Measurements from ENCODE around the gene WNT11. TPM values are rescaled to one million over a fixed set of nuclear protein-coding genes. Genes with fewer than 3 reads are reported as not detected.

WNT11 gene
- total RNA-seq, 1 experiment from 2014 or later = not detected

GRCh38 chr11:76163289-76163880 is 42.9 kb downstream of the WNT11 start:
- WGBS (ENCODE audit: extremely low coverage, insufficient read length, low lambda C conversion rate) = no CpG with 5 or more reads among the region's 11 CpGs
- H3K23me2 ChIP-seq (ENCODE audit: insufficient read length, low read depth, low read length, poor library complexity, severe bottlenecking) = no peaks in the 10 kb centered on the region
- no peak overlapping the region for H3K4me3 Mint-ChIP-seq
- 0 out of 2 replicates have a peak, but pooled peaks cover 2% of the 10 kb centered on the region for H3K4me1 ChIP-seq (ENCODE audit: insufficient read depth, low read length)
- H3K79me2 ChIP-seq (ENCODE audit: insufficient read depth, low read length) = no peaks in the 10 kb centered on the region
- no peak overlapping the region for H2BK5ac ChIP-seq (ENCODE audit: insufficient read length, low read length)
- H3K4ac ChIP-seq (ENCODE audit: low read depth, low read length) = no peak overlapping the region
- H3K18ac ChIP-seq (ENCODE audit: insufficient read length, low read depth, low read length) = no peak overlapping the region
- H3T11ph ChIP-seq (ENCODE audit: low read length) = no peak overlapping the region
- H3K36me3 Mint-ChIP-seq (ENCODE audit: insufficient read depth in 1 of 3, low read depth in 3 of 3) = no peaks in the 10 kb centered on the region
- peaks cover 62% of the 10 kb centered on the region for H3K27me3 Mint-ChIP-seq (ENCODE audit: low read depth)
- H4K20me1 ChIP-seq (ENCODE audit: control insufficient read depth, insufficient read depth, insufficient read length) = no peaks in the 10 kb centered on the region
- no peaks in the 10 kb centered on the region for H3K9me3 ChIP-seq (ENCODE audit: control insufficient read depth, low read depth, low read length)
- H3K27ac ChIP-seq (ENCODE audit: insufficient read length, low read depth, low read length) = no peak overlapping the region
- H3K27ac Mint-ChIP-seq = no peak overlapping the region
- no peak overlapping the region for H3K9ac ChIP-seq (ENCODE audit: extremely low read depth, insufficient read length, low read length)
- no peak overlapping the region for H3K4me2 ChIP-seq (ENCODE audit: insufficient read depth, insufficient read length, low read length)
- no peak overlapping the region for H2AFZ ChIP-seq (ENCODE audit: low read length)
- H4K91ac ChIP-seq (ENCODE audit: insufficient read length, low read depth, low read length) = no peak overlapping the region
- TF ChIP-seq CTCF (conservative IDR thresholded peaks at IDR 0.05) = no peak
- no peak overlapping the region; the same call in 1 of the 2 replicates for H3K14ac ChIP-seq (ENCODE audit: insufficient read depth, low read length)
- H2AK5ac ChIP-seq (ENCODE audit: insufficient read length, low read length) = no peak overlapping the region
- no peak overlapping the region for H4K8ac ChIP-seq (replicated peaks; ENCODE audit: insufficient read length, low read depth, low read length)
- H2BK15ac ChIP-seq (ENCODE audit: low read depth, low read length) = no peak overlapping the region
- H3K4me1 Mint-ChIP-seq = 0 out of 4 replicates have a peak, but pooled peaks cover 0 to 3% of the 10 kb centered on the region in 2 experiments
- no peak overlapping the region for H2BK20ac ChIP-seq (ENCODE audit: low read depth, low read length, poor library complexity, severe bottlenecking)
- H3K23ac ChIP-seq (ENCODE audit: insufficient read length, low read depth, low read length) = no peak overlapping the region
- H2BK12ac ChIP-seq (ENCODE audit: insufficient read length, low read depth, low read length) = no peak overlapping the region
- H3K79me1 ChIP-seq (ENCODE audit: insufficient read depth, low read depth, low read length, poor library complexity, severe bottlenecking) = no peaks in the 10 kb centered on the region
- H2BK120ac ChIP-seq (ENCODE audit: low read depth, low read length, poor library complexity, severe bottlenecking) = no peak overlapping the region
- no peak overlapping the region for H4K5ac ChIP-seq (ENCODE audit: insufficient read length, low read depth, low read length)
- H3K27me3 ChIP-seq (ENCODE audit: insufficient read depth, low read length) = no peaks in the 10 kb centered on the region; the same call in 1 of the 2 replicates
- H3K9me3 Mint-ChIP-seq = no peaks in the 10 kb centered on the region; a peak in 1 of 5 replicates
- H3K56ac ChIP-seq (ENCODE audit: insufficient read length, low read depth, low read length) = no peak overlapping the region
- DNase-seq = no peak
